ENCODE data around the gene SLIT1. TPM values are rescaled to one million over a fixed set of nuclear protein-coding genes. Genes with fewer than 3 reads are reported as not detected.

SLIT1 gene
- total RNA-seq, 4 donors from 2014 or later: 0.10 to 0.13 TPM; not detected in 2

DNA sequence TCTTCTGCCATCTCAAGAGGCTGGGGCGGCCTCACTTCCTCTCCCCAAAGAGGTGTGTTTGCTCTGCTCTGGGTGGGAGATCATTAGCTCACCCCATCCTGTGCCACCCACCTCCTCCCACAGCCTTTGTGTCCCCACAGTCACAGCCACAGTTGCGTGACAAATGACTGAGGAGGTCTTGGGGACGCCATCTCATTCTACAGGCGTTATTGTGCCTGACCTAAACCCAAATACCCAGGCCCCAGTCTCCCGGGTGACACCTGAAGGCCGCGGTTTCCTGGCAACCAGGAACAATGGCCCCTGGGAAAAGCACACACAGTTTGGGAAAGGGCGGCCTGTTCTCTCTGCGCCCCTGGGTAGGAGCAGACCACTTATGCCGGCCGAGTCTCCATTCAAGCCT is 51.6 kb downstream of the SLIT1 start:
- H3K4me1 ChIP-seq: no peaks in the 10 kb centered on the region
- in situ Hi-C loops (cut with MboI; ENCODE audit: low sequenced_read_pairs in 4 of 4) (no loop called here), intact Hi-C loops (cut with DNase I; ENCODE audit: low total_unique reads) (no loop called here)
- no peak overlapping the region for H3K27ac ChIP-seq
- no peaks in the 10 kb centered on the region for H3K9me3 ChIP-seq
- ATAC-seq (no peak), DNase-seq (no peak)
- H3K4me3 ChIP-seq: no peak overlapping the region
- no peaks in the 10 kb centered on the region for H3K36me3 ChIP-seq
- no peak for TF ChIP-seq CTCF (IDR thresholded peaks at IDR 0.05 in 4 of 5, conservative IDR thresholded peaks at IDR 0.05 in 1 of 5)
- no peak for TF ChIP-seq POLR2A (IDR thresholded peaks at IDR 0.05)
- no peaks in the 10 kb centered on the region for H3K27me3 ChIP-seq

GRCh38 chr10:97132273-97132672 is 53.5 kb downstream of the SLIT1 start:
- no peaks in the 10 kb centered on the region for H3K36me3 ChIP-seq
- no peak for ATAC-seq
- in situ Hi-C loops (cut with MboI; ENCODE audit: low sequenced_read_pairs in 4 of 4) (no loop called here), intact Hi-C loops (cut with DNase I; ENCODE audit: low total_unique reads) (no loop called here)
- no peaks in the 10 kb centered on the region for H3K27me3 ChIP-seq
- no peak overlapping the region for H3K27ac ChIP-seq
- TF ChIP-seq CTCF (IDR thresholded peaks at IDR 0.05 in 4 of 5, conservative IDR thresholded peaks at IDR 0.05 in 1 of 5) (no peak), POLR2A (IDR thresholded peaks at IDR 0.05) (no peak)
- H3K9me3 ChIP-seq: no peaks in the 10 kb centered on the region
- no peak overlapping the region for H3K4me3 ChIP-seq
- no peak for DNase-seq
- no peaks in the 10 kb centered on the region for H3K4me1 ChIP-seq

DNA sequence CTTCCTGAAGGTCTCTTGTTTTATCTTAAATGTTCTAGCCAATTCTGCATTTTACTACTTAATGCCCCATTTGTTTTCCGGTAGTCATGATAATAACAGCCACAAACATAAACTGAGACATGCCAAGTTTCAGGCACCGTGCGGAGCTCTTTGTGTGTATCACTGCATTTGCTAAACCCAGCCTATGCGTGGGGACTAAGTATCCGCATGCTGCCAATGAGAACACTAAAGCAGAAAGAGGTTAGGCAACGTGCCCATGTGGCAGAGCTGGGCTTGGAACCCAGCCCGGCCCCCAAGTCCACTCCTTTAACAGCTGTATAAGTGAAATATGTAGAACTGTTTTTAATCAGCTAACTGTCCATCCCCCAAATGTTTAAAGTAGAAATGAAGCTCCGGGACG is 54.1 kb downstream of the SLIT1 start:
- H3K4me3 ChIP-seq: no peak overlapping the region
- intact Hi-C loops (cut with DNase I; ENCODE audit: low total_unique reads) (no loop called here), in situ Hi-C loops (cut with MboI; ENCODE audit: low sequenced_read_pairs in 4 of 4) (no loop called here)
- no peaks in the 10 kb centered on the region for H3K9me3 ChIP-seq
- no peak for ATAC-seq
- no peaks in the 10 kb centered on the region for H3K27me3 ChIP-seq
- no peaks in the 10 kb centered on the region for H3K4me1 ChIP-seq
- H3K36me3 ChIP-seq: no peaks in the 10 kb centered on the region
- no peak for TF ChIP-seq CTCF (IDR thresholded peaks at IDR 0.05 in 4 of 5, conservative IDR thresholded peaks at IDR 0.05 in 1 of 5)
- no peak for TF ChIP-seq POLR2A (IDR thresholded peaks at IDR 0.05)
- H3K27ac ChIP-seq: no peak overlapping the region
- DNase-seq: no peak

GRCh38 chr10:97131181-97131628 is 54.6 kb downstream of the SLIT1 start:
- no peaks in the 10 kb centered on the region for H3K27me3 ChIP-seq
- intact Hi-C loops (cut with DNase I; ENCODE audit: low total_unique reads) (no loop called here), in situ Hi-C loops (cut with MboI; ENCODE audit: low sequenced_read_pairs in 4 of 4) (no loop called here)
- ATAC-seq (no peak), DNase-seq (no peak)
- no peaks in the 10 kb centered on the region for H3K36me3 ChIP-seq
- no peak overlapping the region for H3K4me3 ChIP-seq
- TF ChIP-seq CTCF (IDR thresholded peaks at IDR 0.05 in 4 of 5, conservative IDR thresholded peaks at IDR 0.05 in 1 of 5): no peak
- TF ChIP-seq POLR2A (IDR thresholded peaks at IDR 0.05): no peak
- H3K4me1 ChIP-seq: no peaks in the 10 kb centered on the region
- H3K9me3 ChIP-seq: no peaks in the 10 kb centered on the region
- H3K27ac ChIP-seq: no peak overlapping the region

- Histone ChIP-seq H3K27me3 (no peaks in the 10 kb centered on the region), H3K9me3 (no peaks in the 10 kb centered on the region), H3K27ac (no peak overlapping the region), H3K4me1 (no peaks in the 10 kb centered on the region), H3K4me3 (no peak overlapping the region), H3K36me3 (no peaks in the 10 kb centered on the region)
- in situ Hi-C loops (cut with MboI; ENCODE audit: low sequenced_read_pairs in 4 of 4) (no loop called here), intact Hi-C loops (cut with DNase I; ENCODE audit: low total_unique reads) (no loop called here)
- no peak for DNase-seq
- no peak for ATAC-seq
- TF ChIP-seq CTCF (IDR thresholded peaks at IDR 0.05 in 4 of 5, conservative IDR thresholded peaks at IDR 0.05 in 1 of 5) (no peak), POLR2A (IDR thresholded peaks at IDR 0.05) (no peak)
Observed at GRCh38 chr10:97129666-97130065, 56.1 kb downstream of the SLIT1 start.
